HG03354 (cell line): Measurements from ENCODE around the gene CDH22.

Experiments
- ATAC-seq: cut with Tn5 transposase; IDR thresholded peaks from one replicate; pipeline ENCODE4 v1.9.1; 2021; ENCODE audit warnings: mild to moderate bottlenecking; ENCODE audit not compliant: unreplicated experiment, poor library complexity, severe bottlenecking

The CDH22 gene

GRCh38 chr20:46135856-46136633 lies 172.3 kb downstream of the CDH22 start:
- no peak for ATAC-seq

- ATAC-seq = no peak
These were observed 173.6 kb downstream of the CDH22 start for GRCh38 chr20:46134716-46135115.

GRCh38 chr20:46133886-46134654 lies 174.2 kb downstream of the CDH22 start:
- ATAC-seq = no peak

- ATAC-seq = no peak
These were observed 175.6 kb downstream of the CDH22 start for GRCh38 chr20:46132705-46133120.

GRCh38 chr20:46131396-46131795 lies 176.9 kb downstream of the CDH22 start:
- ATAC-seq = no peak

GRCh38 chr20:46130534-46130933 lies 177.8 kb downstream of the CDH22 start:
- no peak for ATAC-seq

- no peak for ATAC-seq
These were observed 178.3 kb downstream of the CDH22 start for GRCh38 chr20:46129955-46130481.

- no peak for ATAC-seq
These were observed 179.8 kb downstream of the CDH22 start for GRCh38 chr20:46128310-46129151.

GRCh38 chr20:46127396-46128010 lies 180.8 kb downstream of the CDH22 start:
- ATAC-seq = no peak

- ATAC-seq = no peak
These were observed 181.8 kb downstream of the CDH22 start for GRCh38 chr20:46126440-46127056.
